ENCODE results near the gene HNMT. TPM values are rescaled to one million over a fixed set of nuclear protein-coding genes. Genes with fewer than 3 reads are reported as not detected.
A peak's percentile ranks its signal among the peaks of the same experiment; 100 is the strongest.

The HNMT gene
- total and polyA plus RNA-seq, 2 of the 13 experiments (the other 11 are each of a cell fraction or from before 2014, with no cell fraction given) = 279 to 309 TPM

- no peak for TF ChIP-seq ZBTB49 (CRISPR knock-in tag; IDR thresholded peaks at IDR 0.05; ENCODE audit: borderline replicate concordance)
- peak; percentile 45; the same call in 1 of the 2 replicates for TF ChIP-seq ZNF281 (CRISPR knock-in tag; IDR thresholded peaks at IDR 0.05; ENCODE audit: borderline replicate concordance)
- TF ChIP-seq ELF4 (CRISPR knock-in tag; IDR thresholded peaks at IDR 0.05; ENCODE audit: borderline replicate concordance) = peak; percentile 83; the same call in 1 of the 2 replicates
- TF ChIP-seq MXI1 (IDR thresholded peaks at IDR 0.05; ENCODE audit: borderline replicate concordance, low read depth, low read length) = peak; percentile 68; the same call in 1 of the 3 replicates
- peak; percentile 97 for TF ChIP-seq ELF3 (CRISPR knock-in tag; IDR thresholded peaks at IDR 0.05)
- no peak for TF ChIP-seq MXD4 (CRISPR knock-in tag; IDR thresholded peaks at IDR 0.05)
- 0 out of 2 replicates have a peak, but pooled peaks have one; percentile 42 for TF ChIP-seq NAIF1 (CRISPR knock-in tag; IDR thresholded peaks at IDR 0.05; ENCODE audit: borderline replicate concordance)
- TF ChIP-seq ZNF124 (CRISPR knock-in tag; IDR thresholded peaks at IDR 0.05) = no peak
- no peak for TF ChIP-seq DR1 (CRISPR knock-in tag; IDR thresholded peaks at IDR 0.05)
- no peak for TF ChIP-seq IRF9 (CRISPR knock-in tag; IDR thresholded peaks at IDR 0.05; ENCODE audit: borderline replicate concordance)
- TF ChIP-seq SMARCE1 (IDR thresholded peaks at IDR 0.05; ENCODE audit: borderline replicate concordance) = peak; percentile 65; the same call in 1 of the 2 replicates
- no peak for TF ChIP-seq SP2 (CRISPR knock-in tag; IDR thresholded peaks at IDR 0.05)
- no peak for TF ChIP-seq POGK (CRISPR knock-in tag; conservative IDR thresholded peaks at IDR 0.05)
- TF ChIP-seq ZNF317 (CRISPR knock-in tag; IDR thresholded peaks at IDR 0.05) = peak; percentile 78; the same call in 1 of the 2 replicates
- TF ChIP-seq SOX6 (IDR thresholded peaks at IDR 0.05) = no peak
- peak; percentile 97 for TF ChIP-seq SOX6 (CRISPR knock-in tag; IDR thresholded peaks at IDR 0.05)
- peak; percentile 54; the same call in 1 of the 2 replicates for TF ChIP-seq NFKBIZ (CRISPR knock-in tag; IDR thresholded peaks at IDR 0.05)
- no peak for TF ChIP-seq BATF2 (CRISPR knock-in tag; IDR thresholded peaks at IDR 0.05)
- no peak for TF ChIP-seq ZNF335 (CRISPR knock-in tag; IDR thresholded peaks at IDR 0.05)
- no peak for TF ChIP-seq PCBP1 (IDR thresholded peaks at IDR 0.05; ENCODE audit: borderline replicate concordance, low read depth, low read length)
These were observed 35.4 kb upstream of the HNMT start (continued) for GRCh38 chr2:137928547-137929518.

Measured in HepG2 (cell line).